Measurements from ENCODE around the gene RIC8A. TPM values are rescaled to one million over a fixed set of nuclear protein-coding genes. Genes with fewer than 3 reads are reported as not detected.

The RIC8A gene
- total and polyA plus RNA-seq, 9 donors = 33.6 to 119 (median 83.8) TPM

GRCh38 chr11:255816-256215 lies 48.3 kb downstream of the RIC8A start:
- 85 to 96% (median 95%) methylated on average over 2 of the region's 2 CpGs for WGBS, 3 donors
- Histone ChIP-seq H3K9me3 (no peaks in the 10 kb centered on the region), H3K4me3 (no peak overlapping the region), H3K27me3 (no peaks in the 10 kb centered on the region), H3K4me1 (ENCODE audit: insufficient read depth) (no peaks in the 10 kb centered on the region), H3K36me3 (no peaks in the 10 kb centered on the region), H3K27ac (no peak overlapping the region)
- intact Hi-C loops (cut with DNase I) = no loop called here
- DNase-seq = no peak
- TF ChIP-seq, protein P1, sequence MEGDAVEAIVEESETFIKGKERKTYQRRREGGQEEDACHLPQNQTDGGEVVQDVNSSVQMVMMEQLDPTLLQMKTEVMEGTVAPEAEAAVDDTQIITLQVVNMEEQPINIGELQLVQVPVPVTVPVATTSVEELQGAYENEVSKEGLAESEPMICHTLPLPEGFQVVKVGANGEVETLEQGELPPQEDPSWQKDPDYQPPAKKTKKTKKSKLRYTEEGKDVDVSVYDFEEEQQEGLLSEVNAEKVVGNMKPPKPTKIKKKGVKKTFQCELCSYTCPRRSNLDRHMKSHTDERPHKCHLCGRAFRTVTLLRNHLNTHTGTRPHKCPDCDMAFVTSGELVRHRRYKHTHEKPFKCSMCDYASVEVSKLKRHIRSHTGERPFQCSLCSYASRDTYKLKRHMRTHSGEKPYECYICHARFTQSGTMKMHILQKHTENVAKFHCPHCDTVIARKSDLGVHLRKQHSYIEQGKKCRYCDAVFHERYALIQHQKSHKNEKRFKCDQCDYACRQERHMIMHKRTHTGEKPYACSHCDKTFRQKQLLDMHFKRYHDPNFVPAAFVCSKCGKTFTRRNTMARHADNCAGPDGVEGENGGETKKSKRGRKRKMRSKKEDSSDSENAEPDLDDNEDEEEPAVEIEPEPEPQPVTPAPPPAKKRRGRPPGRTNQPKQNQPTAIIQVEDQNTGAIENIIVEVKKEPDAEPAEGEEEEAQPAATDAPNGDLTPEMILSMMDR (IDR thresholded peaks at IDR 0.05) = no peak
- TF ChIP-seq EP300 (IDR thresholded peaks at IDR 0.05) (no peak), POLR2A (IDR thresholded peaks at IDR 0.05) (no peak)

GRCh38 chr11:256952-257737 lies 49.6 kb downstream of the RIC8A start:
- TF ChIP-seq, protein P1 (IDR thresholded peaks at IDR 0.05) = no peak
- TF ChIP-seq POLR2A (IDR thresholded peaks at IDR 0.05) (no peak), EP300 (IDR thresholded peaks at IDR 0.05) (no peak)

GRCh38 chr11:257766-258493 lies 50.4 kb downstream of the RIC8A start:
- 71 to 75% (median 73%) methylated on average over 15 of the region's 15 CpGs for whole genome bisulfite sequencing, 3 donors
- Histone ChIP-seq H3K4me1 (ENCODE audit: insufficient read depth) (no peaks in the 10 kb centered on the region), H3K36me3 (no peaks in the 10 kb centered on the region), H3K4me3 (no peak overlapping the region), H3K27ac (no peak overlapping the region), H3K9me3 (no peaks in the 10 kb centered on the region), H3K27me3 (no peaks in the 10 kb centered on the region)
- TF ChIP-seq EP300 (IDR thresholded peaks at IDR 0.05) (no peak), POLR2A (IDR thresholded peaks at IDR 0.05) (no peak)
- TF ChIP-seq, protein P1 (IDR thresholded peaks at IDR 0.05) = no peak
- DNase-seq = no peak
- intact Hi-C loops (cut with DNase I) = no loop called here

More at GRCh38 chr11:256952-257737, 49.6 kb downstream of the RIC8A start:
- Histone ChIP-seq H3K4me1 (ENCODE audit: insufficient read depth) (no peaks in the 10 kb centered on the region), H3K4me3 (no peak overlapping the region), H3K27me3 (no peaks in the 10 kb centered on the region), H3K27ac (no peak overlapping the region), H3K36me3 (no peaks in the 10 kb centered on the region), H3K9me3 (no peaks in the 10 kb centered on the region)
- DNase-seq = no peak
- WGBS, 3 donors = 70 to 80% (median 75%) methylated on average over 14 of the region's 14 CpGs
- intact Hi-C loops (cut with DNase I) = no loop called here

DNA sequence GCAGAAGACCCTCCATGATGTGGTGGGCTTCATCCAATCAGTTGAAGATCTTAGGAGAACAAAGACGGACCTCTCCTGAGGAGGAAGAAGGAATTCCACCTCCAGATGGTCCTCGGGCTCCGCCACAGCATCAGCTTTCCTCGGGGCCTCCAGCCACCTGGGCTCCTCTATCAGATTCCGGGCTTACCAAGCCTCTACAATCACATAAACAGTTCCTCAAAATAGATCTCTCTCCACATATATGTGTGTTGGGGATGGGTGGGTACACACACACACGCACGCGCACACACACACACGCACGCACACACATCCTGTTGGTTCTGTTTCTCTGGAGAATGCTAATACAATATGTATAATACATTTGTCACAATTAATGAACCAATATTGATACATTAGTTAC lies 51.9 kb downstream of the RIC8A start:
- no peaks in the 10 kb centered on the region for H3K4me1 ChIP-seq (ENCODE audit: insufficient read depth)
- H3K36me3 ChIP-seq = no peaks in the 10 kb centered on the region
- WGBS, 3 donors = 72 to 81% (median 76%) methylated on average over 10 of the region's 10 CpGs
- H3K27me3 ChIP-seq = no peaks in the 10 kb centered on the region
- H3K4me3 ChIP-seq = no peak overlapping the region
- H3K9me3 ChIP-seq = no peaks in the 10 kb centered on the region
- H3K27ac ChIP-seq = no peak overlapping the region
- DNase-seq = no peak
- TF ChIP-seq POLR2A (IDR thresholded peaks at IDR 0.05) (no peak), EP300 (IDR thresholded peaks at IDR 0.05) (no peak)
- TF ChIP-seq, protein P1 (IDR thresholded peaks at IDR 0.05) = no peak
- intact Hi-C loops (cut with DNase I) = no loop called here

Measured in ovary (tissue), 9 donors.